GM10248 (cell line): ENCODE measurements around the gene ALDH4A1.
"Not testable (repeated sequence)": the region's sequence is repeated elsewhere in the genome, so short reads cannot be mapped to it uniquely, and the experiment has no call there.

Experiments used
- CTCF ChIA-PET: fragments of 300-600 bp; sonication (Branson Sonifier 250); formaldehyde crosslinking; extraction: SDS; loops from one replicate; lab custom pipeline; 2021; ENCODE audit warnings: antibody characterized with exemption; lab: Yijun Ruan, JAX
- POLR2A ChIA-PET: fragments of 350-650 bp; sonication (Branson Sonifier 250); formaldehyde crosslinking; extraction: SDS; loops from one replicate; lab custom pipeline; 2020; ENCODE audit warnings: antibody characterized with exemption; lab: Yijun Ruan, JAX
- DNase-seq: peaks from one replicate; pipeline ENCODE4 v3.0.0; 2012; ENCODE audit errors: extremely low spot score
- CTCF ChIP-seq: IDR thresholded peaks from 2 replicates; pipeline ENCODE4 v1.5.1; 2012; ENCODE audit warnings: mild to moderate bottlenecking, low read depth; ENCODE audit errors: extremely low read depth, missing control alignments, control extremely low read depth

Gene ALDH4A1

GRCh38 chr1:18840145-18840544 lies 62.2 kb downstream of the ALDH4A1 start:
- no peak for DNase-seq
- TF ChIP-seq CTCF = no peak
- ChIA-PET POLR2A (no interaction called here), CTCF (no interaction called here)

GRCh38 chr1:18836654-18837053 lies 65.7 kb downstream of the ALDH4A1 start:
- POLR2A ChIA-PET = no interaction called here
- TF ChIP-seq CTCF = no peak
- CTCF ChIA-PET = interaction anchor here (0.8 to 1.4 kb wide), 2 partner anchors 14 to 15 kb away, joined by 3 read pairs; no protein-coding TSS in a partner anchor
- DNase-seq = no peak

GRCh38 chr1:18832319-18832718 lies 70.0 kb downstream of the ALDH4A1 start:
- POLR2A ChIA-PET, DNase-seq, CTCF ChIA-PET: not testable (repeated sequence)

GRCh38 chr1:18831656-18832055 lies 70.7 kb downstream of the ALDH4A1 start:
- ChIA-PET POLR2A (no interaction called here), CTCF (no interaction called here)
- TF ChIP-seq CTCF = no peak
- DNase-seq = no peak

- CTCF ChIA-PET = no interaction called here
- no peak for DNase-seq
- POLR2A ChIA-PET = no interaction called here
- no peak for TF ChIP-seq CTCF
Observed at GRCh38 chr1:18830596-18830995, 71.8 kb downstream of the ALDH4A1 start.

- ChIA-PET CTCF (interaction anchor here (1.8 kb wide), 1 partner anchor 233 kb away, joined by 6 read pairs; no protein-coding TSS in a partner anchor), POLR2A (no interaction called here)
- TF ChIP-seq CTCF = no peak
- DNase-seq = no peak
Observed at GRCh38 chr1:18829671-18830070, 72.7 kb downstream of the ALDH4A1 start.

GRCh38 chr1:18828224-18828623 lies 74.1 kb downstream of the ALDH4A1 start:
- no peak for TF ChIP-seq CTCF
- CTCF ChIA-PET = interaction anchor here (1.8 kb wide), 1 partner anchor 232 kb away, joined by 6 read pairs; no protein-coding TSS in a partner anchor

More at GRCh38 chr1:18828224-18828623, 74.1 kb downstream of the ALDH4A1 start:
- no peak for DNase-seq
- POLR2A ChIA-PET = no interaction called here
